ENCODE results near the gene MAS1. TPM values are rescaled to one million over a fixed set of nuclear protein-coding genes. Genes with fewer than 3 reads are reported as not detected.

MAS1 gene
- total RNA-seq, 5 donors from 2014 or later (not counting 1 experiment from before 2014, with no cell fraction given) = not detected

- Histone ChIP-seq H3K4me1 (ENCODE audit: control insufficient read depth in 1 of 2, extremely low read depth in 1 of 2, insufficient read depth in 2 of 2, low read length in 2 of 2) (peaks cover 0 to 6% of the 10 kb centered on the region in 2 experiments), H3K4me3 (ENCODE audit: control insufficient read depth in 1 of 2, extremely low read depth in 1 of 2, low read length in 1 of 2) (no peak overlapping the region), H3K36me3 (ENCODE audit: control insufficient read depth in 2 of 2, extremely low read depth in 1 of 2, insufficient read depth in 1 of 2, low read length in 1 of 2) (no peaks in the 10 kb centered on the region), H3K9me3 (no peaks in the 10 kb centered on the region), H3K27ac (ENCODE audit: low read length) (no peak overlapping the region), H3K27me3 (replicated peaks in 1 of 2; ENCODE audit: control insufficient read depth in 2 of 2, extremely low read depth in 1 of 2, insufficient read depth in 2 of 2, low read length in 1 of 2) (peaks cover 0 to 2% of the 10 kb centered on the region in 2 experiments)
- no peak for ATAC-seq (replicated peaks in 1 of 4)
- H3K9me3 Mint-ChIP-seq = peaks cover 0 to 5% (median 4%) of the 10 kb centered on the region in 3 donors
- peaks cover 0 to 7% of the 10 kb centered on the region in 2 donors for H3K27me3 Mint-ChIP-seq
- peaks cover 3% of the 10 kb centered on the region for H3K36me3 Mint-ChIP-seq
- no peak overlapping the region for H3K27ac Mint-ChIP-seq
- DNase-seq = no peak
- H3K4me1 Mint-ChIP-seq = peaks cover 13 to 14% (median 13%) of the 10 kb centered on the region in 3 donors
- POLR2A ChIA-PET = no interaction called here
- CTCF ChIA-PET = no interaction called here
- H3K4me3 Mint-ChIP-seq = no peak overlapping the region
- no CpG with 5 or more reads among the region's 2 CpGs for whole genome bisulfite sequencing (ENCODE audit: insufficient coverage)
Measured at GRCh38 chr6:159935065-159935464, 44.3 kb downstream of the MAS1 start.

GRCh38 chr6:159935633-159936032 lies 44.8 kb downstream of the MAS1 start:
- Histone ChIP-seq H3K9me3 (no peaks in the 10 kb centered on the region), H3K36me3 (ENCODE audit: control insufficient read depth in 2 of 2, extremely low read depth in 1 of 2, insufficient read depth in 1 of 2, low read length in 1 of 2) (no peaks in the 10 kb centered on the region), H3K4me1 (ENCODE audit: control insufficient read depth in 1 of 2, extremely low read depth in 1 of 2, insufficient read depth in 2 of 2, low read length in 2 of 2) (peaks cover 0 to 2% of the 10 kb centered on the region in 2 experiments), H3K4me3 (ENCODE audit: control insufficient read depth in 1 of 2, extremely low read depth in 1 of 2, low read length in 1 of 2) (no peak overlapping the region), H3K27ac (ENCODE audit: low read length) (no peak overlapping the region), H3K27me3 (replicated peaks in 1 of 2; ENCODE audit: control insufficient read depth in 2 of 2, extremely low read depth in 1 of 2, insufficient read depth in 2 of 2, low read length in 1 of 2) (peaks cover 0 to 2% of the 10 kb centered on the region in 2 experiments)
- POLR2A ChIA-PET = no interaction called here
- no peak overlapping the region for H3K27ac Mint-ChIP-seq
- WGBS (ENCODE audit: insufficient coverage) = 100% methylated on average over 2 of the region's 2 CpGs
- CTCF ChIA-PET = no interaction called here
- peaks cover 7 to 8% (median 7%) of the 10 kb centered on the region in 3 donors for H3K4me1 Mint-ChIP-seq
- peaks cover 3% of the 10 kb centered on the region for H3K36me3 Mint-ChIP-seq
- DNase-seq (no peak), ATAC-seq (replicated peaks in 1 of 4) (no peak)
- H3K9me3 Mint-ChIP-seq = peaks cover 0 to 5% (median 4%) of the 10 kb centered on the region in 3 donors
- peaks cover 0 to 7% of the 10 kb centered on the region in 2 donors for H3K27me3 Mint-ChIP-seq
- H3K4me3 Mint-ChIP-seq = no peak overlapping the region

- H3K27me3 ChIP-seq (replicated peaks in 1 of 2; ENCODE audit: control insufficient read depth in 2 of 2, extremely low read depth in 1 of 2, insufficient read depth in 2 of 2, low read length in 1 of 2) = peaks cover 0 to 4% of the 10 kb centered on the region in 2 experiments
- peaks cover 5% of the 10 kb centered on the region for H3K36me3 Mint-ChIP-seq
- H3K36me3 ChIP-seq (ENCODE audit: control insufficient read depth in 2 of 2, extremely low read depth in 1 of 2, insufficient read depth in 1 of 2, low read length in 1 of 2) = no peaks in the 10 kb centered on the region
- no peak overlapping the region for H3K27ac Mint-ChIP-seq
- H3K4me1 Mint-ChIP-seq = peaks cover 0 to 6% (median 0%) of the 10 kb centered on the region in 3 donors
- peaks cover 3 to 7% of the 10 kb centered on the region in 2 donors for H3K27me3 Mint-ChIP-seq
- ChIA-PET CTCF (interaction anchor here in 1 of 2 donors (0.5 to 0.9 kb wide), 4 partner anchors 9 to 149 kb away, joined by 3 to 5 read pairs (median 3); partner anchors contain the start of gene MRPL18), POLR2A (no interaction called here)
- H3K4me3 ChIP-seq (ENCODE audit: control insufficient read depth in 1 of 2, extremely low read depth in 1 of 2, low read length in 1 of 2) = no peak overlapping the region
- peaks cover 0 to 4% of the 10 kb centered on the region in 2 experiments for H3K4me1 ChIP-seq (ENCODE audit: control insufficient read depth in 1 of 2, extremely low read depth in 1 of 2, insufficient read depth in 2 of 2, low read length in 2 of 2)
- 96% methylated on average over 4 of the region's 6 CpGs for WGBS (ENCODE audit: insufficient coverage)
- H3K9me3 Mint-ChIP-seq = peaks cover 2 to 12% (median 10%) of the 10 kb centered on the region in 3 donors
- no peak for DNase-seq
- no peak overlapping the region for H3K27ac ChIP-seq (ENCODE audit: low read length)
- no peak for ATAC-seq (replicated peaks in 1 of 4)
- no peaks in the 10 kb centered on the region for H3K9me3 ChIP-seq
- no peak overlapping the region for H3K4me3 Mint-ChIP-seq
Measured at GRCh38 chr6:159939591-159940016, 48.8 kb downstream of the MAS1 start.

Other genes starting within 250 kb of the MAS1 start
- 100 to 1,000 TPM in 3 of 5 donors, 10 to 100 TPM in 2; 81.2 to 143 (median 112) TPM for gene SOD2, start 197.7 kb upstream of the MAS1 start, total RNA-seq
- 100 to 1,000 TPM; 119 to 177 (median 126) TPM for gene WTAP, start 163.5 kb upstream of the MAS1 start, total RNA-seq
- 10 to 100 TPM; 21.5 to 28.2 (median 27.4) TPM for gene ACAT2, start 128.9 kb upstream of the MAS1 start, total RNA-seq
- gene TCP1, start 101.4 kb upstream of the MAS1 start, total RNA-seq = 100 to 1,000 TPM; 129 to 188 (median 146) TPM
- 10 to 100 TPM; 19.8 to 44.4 (median 36.6) TPM for gene MRPL18, start 100.5 kb upstream of the MAS1 start, total RNA-seq
- 1 to 10 TPM in 1 of 5 donors, under 1 TPM in 3, not detected in 1; 0.26 to 1.2 (median 0.46) TPM for gene PNLDC1, start 90.7 kb upstream of the MAS1 start, total RNA-seq
- 10 to 100 TPM; 63.4 to 87.5 (median 70.5) TPM for gene IGF2R, start 78.1 kb downstream of the MAS1 start, total RNA-seq
- 1 to 10 TPM; 1.0 to 2.7 (median 2.3) TPM for gene SLC22A1, start 230.8 kb downstream of the MAS1 start, total RNA-seq